GM18858 (cell line): ENCODE data around the gene MEFV.
"Not testable (repeated sequence)": the region's sequence is repeated elsewhere in the genome, so short reads cannot be mapped to it uniquely, and the experiment has no call there.

ENCODE experiments used
- ATAC-seq: cut with Tn5 transposase; IDR thresholded peaks from one replicate; pipeline ENCODE4 v1.9.1; 2021; ENCODE audit not compliant: unreplicated experiment

The MEFV gene

GRCh38 chr16:3270718-3271117 lies 14.3 kb upstream of the MEFV start:
- ATAC-seq: not testable (repeated sequence)

- no peak for ATAC-seq
These were observed 11.9 kb upstream of the MEFV start for GRCh38 chr16:3268294-3268693.

GRCh38 chr16:3266873-3267537 lies 10.6 kb upstream of the MEFV start:
- ATAC-seq: no peak

- peak; percentile 69 for ATAC-seq
These were observed 8.0 kb upstream of the MEFV start for GRCh38 chr16:3264137-3265036.

GRCh38 chr16:3262517-3262916 lies 6.1 kb upstream of the MEFV start:
- ATAC-seq: no peak

- ATAC-seq: no peak
These were observed 3.4 kb upstream of the MEFV start for GRCh38 chr16:3259836-3260235.

GRCh38 chr16:3256866-3257465 lies 533 bp upstream of the MEFV start:
- no peak for ATAC-seq

- ATAC-seq: no peak
These were observed 2.1 kb downstream of the MEFV start for GRCh38 chr16:3254309-3254708.

- ATAC-seq: no peak
These were observed 3.5 kb downstream of the MEFV start for GRCh38 chr16:3252967-3253366.

GRCh38 chr16:3249451-3249850 lies 7.0 kb downstream of the MEFV start:
- no peak for ATAC-seq

- ATAC-seq: no peak
These were observed 7.4 kb downstream of the MEFV start for GRCh38 chr16:3249020-3249419.

GRCh38 chr16:3248596-3248995 lies 7.8 kb downstream of the MEFV start:
- ATAC-seq: no peak

GRCh38 chr16:3246876-3247275 lies 9.6 kb downstream of the MEFV start:
- ATAC-seq: no peak

- no peak for ATAC-seq
These were observed 10.4 kb downstream of the MEFV start for GRCh38 chr16:3246002-3246401.

GRCh38 chr16:3243882-3244281 lies 12.6 kb downstream of the MEFV start:
- no peak for ATAC-seq

GRCh38 chr16:3242709-3243108 lies 13.7 kb downstream of the MEFV start:
- ATAC-seq: no peak

- ATAC-seq: no peak
These were observed 14.7 kb downstream of the MEFV start for GRCh38 chr16:3241761-3242160.

- no peak for ATAC-seq
These were observed 20.4 kb downstream of the MEFV start for GRCh38 chr16:3235856-3236669.

GRCh38 chr16:3234857-3235561 lies 21.4 kb downstream of the MEFV start, which contains the start of gene ZNF200:
ZNF200 (minus strand) TSS chr16:3235158; CDS start chr16:3233755, 1,403 bp downstream.
- peak; percentile 85 for ATAC-seq

GRCh38 chr16:3234543-3234856 lies 21.9 kb downstream of the MEFV start:
- ATAC-seq: no peak
